Myocyte (in vitro differentiated cells): ENCODE results near the gene AMER3. TPM values are rescaled to one million over a fixed set of nuclear protein-coding genes. Genes with fewer than 3 reads are reported as not detected.

Experiments
- DNase-seq: peaks from one replicate; pipeline ENCODE4 v3.0.0-alpha.2; 2012; ENCODE audit warnings: low read depth
- total RNA-seq: library from RNA; depleted of rRNA; stranded (reverse); fragments of >200 nt; gene quantifications from 2 replicates; pipeline ENCODE4 v1.2.3, GENCODE V29; 2014

AMER3 gene
- total RNA-seq, 1 donor from 2014 or later = not detected

DNA sequence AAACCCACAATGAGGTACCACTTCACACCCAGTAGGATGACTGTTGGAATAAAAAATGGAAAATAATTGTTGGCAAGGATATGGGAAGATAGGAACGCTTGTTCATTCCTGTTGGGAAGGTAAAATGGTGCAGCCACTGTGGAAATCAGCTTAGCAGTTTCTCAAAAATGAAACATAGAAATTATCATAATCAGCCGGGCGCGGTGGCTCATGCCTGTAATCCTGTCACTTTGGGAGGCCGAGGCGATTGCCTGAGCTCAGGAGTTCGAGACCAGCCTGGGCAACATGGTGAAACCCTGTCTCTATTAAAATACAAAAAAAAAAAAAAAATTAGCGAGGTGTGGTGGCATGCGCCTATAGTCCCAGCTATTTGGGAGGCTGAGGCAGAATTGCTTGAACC is 23.4 kb downstream of the AMER3 start:
- DNase-seq = no peak

- no peak for DNase-seq
Observed at GRCh38 chr2:130785466-130786055, 30.2 kb downstream of the AMER3 start.

DNA sequence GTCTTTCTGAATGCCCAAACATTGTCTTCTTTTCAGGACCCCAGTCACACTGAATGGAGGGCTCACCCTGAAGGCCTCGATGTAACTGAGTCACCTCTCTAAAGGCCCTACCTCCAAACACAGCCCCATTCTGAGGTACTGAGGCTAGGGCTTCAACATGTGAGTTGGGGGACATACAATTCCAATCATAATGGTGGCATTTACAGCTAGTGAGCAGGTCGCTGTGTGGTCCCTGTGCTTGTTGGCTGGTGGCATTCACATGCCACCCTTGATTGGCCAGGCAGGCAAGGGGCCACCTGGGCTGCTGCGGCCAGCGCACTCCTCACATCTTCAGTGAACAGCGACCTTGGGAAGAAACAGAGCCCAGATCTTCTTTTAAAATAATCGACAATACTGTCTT is 30.7 kb downstream of the AMER3 start:
- DNase-seq = no peak

- no peak for DNase-seq
Observed at GRCh38 chr2:130787841-130788240, 32.5 kb downstream of the AMER3 start.

- DNase-seq = no peak
Observed at GRCh38 chr2:130790312-130790711, 35.0 kb downstream of the AMER3 start.

DNA sequence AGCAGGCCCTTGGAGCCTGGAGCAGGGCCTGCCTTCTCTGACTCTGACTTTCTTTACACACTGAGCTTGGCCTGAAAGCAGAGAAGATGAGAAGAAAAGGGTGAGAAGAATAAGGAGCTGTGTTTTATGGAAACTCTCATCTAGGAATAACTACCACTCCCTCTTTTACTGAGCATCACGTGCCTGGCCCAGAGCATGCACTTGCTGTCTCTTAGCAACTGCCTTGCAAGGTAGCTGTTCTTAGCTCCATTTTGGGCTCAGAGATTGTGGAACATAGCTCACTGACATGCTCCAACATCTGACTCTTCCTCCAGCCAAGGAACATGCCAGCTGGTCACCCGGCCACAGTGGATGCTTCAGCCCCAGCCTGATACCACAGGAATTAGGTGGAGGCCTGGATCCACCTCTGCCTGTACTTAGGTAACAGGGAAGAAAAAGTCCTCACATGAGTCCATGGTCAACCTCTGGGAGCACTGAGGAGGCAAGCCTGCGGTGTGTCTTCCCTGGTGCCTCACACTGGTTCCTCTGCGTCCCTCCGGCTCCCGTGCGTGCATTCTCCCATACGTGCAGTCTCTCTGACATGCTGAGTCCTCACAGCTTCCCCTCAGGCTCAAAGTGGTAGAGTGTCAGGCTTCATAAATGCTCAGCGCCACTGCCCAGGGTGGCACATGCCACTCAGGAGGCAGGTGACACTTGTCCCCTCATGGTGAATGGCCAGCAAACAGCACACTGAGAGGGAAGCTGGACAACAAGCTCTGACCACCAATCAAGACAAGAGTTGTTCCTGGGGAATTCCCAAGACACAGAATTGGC is 35.7 kb downstream of the AMER3 start:
- DNase-seq = no peak

DNA sequence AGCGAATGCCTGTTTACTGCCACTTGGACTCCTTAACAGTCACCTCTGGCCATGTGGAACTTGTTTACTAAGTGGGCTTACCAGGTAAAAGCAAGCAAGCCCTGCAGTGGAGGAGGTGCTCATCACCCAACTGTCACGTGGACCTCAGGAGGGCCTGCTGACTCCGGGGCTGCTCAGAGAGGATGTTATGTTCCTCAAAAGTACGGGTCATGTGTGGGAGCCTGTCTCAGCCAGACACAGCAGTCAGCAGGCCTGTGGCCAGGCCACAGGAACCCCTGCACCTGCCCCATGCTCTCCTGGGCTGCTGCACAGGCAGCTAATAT is 36.2 kb downstream of the AMER3 start:
- DNase-seq = no peak

DNA sequence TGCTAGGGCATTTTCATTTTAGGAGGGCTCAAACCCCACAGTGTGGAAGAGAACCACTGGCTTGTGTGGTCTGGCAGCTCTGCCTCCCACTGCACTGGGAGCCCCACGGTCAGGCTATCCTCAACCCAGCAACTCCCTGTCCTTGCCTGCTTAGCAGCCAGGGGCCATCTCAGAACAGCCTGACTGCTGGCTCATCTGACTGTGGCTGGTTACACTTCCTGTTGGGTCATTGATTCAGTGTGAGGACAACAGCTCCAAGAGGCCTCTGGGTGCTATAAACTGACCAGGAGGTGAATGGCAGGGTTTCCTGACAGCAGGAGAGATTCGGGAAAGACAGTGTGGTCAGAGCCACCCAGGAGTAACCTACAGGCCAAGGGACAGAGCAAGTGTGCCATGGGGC is 40.1 kb downstream of the AMER3 start:
- DNase-seq = no peak

DNA sequence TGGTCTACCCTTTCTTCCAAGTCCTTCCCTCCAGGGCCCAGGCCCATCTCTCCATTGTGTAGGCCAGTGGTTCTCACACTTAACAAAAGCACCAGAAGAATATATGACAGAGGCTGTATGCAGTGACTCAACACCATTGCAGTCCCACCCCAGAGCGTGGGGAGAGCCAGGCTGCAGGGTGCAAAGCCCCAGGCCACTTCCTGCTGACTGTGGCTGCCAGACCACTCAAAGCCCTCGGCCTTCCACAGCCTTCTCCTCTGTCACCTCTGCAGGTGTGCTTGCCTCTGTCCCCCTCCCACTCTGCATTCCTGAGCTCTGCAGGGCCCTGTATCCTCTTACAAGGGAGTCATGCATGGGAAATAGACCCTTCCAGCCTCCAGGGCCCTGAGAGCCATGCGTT is 41.0 kb downstream of the AMER3 start:
- DNase-seq = no peak

DNA sequence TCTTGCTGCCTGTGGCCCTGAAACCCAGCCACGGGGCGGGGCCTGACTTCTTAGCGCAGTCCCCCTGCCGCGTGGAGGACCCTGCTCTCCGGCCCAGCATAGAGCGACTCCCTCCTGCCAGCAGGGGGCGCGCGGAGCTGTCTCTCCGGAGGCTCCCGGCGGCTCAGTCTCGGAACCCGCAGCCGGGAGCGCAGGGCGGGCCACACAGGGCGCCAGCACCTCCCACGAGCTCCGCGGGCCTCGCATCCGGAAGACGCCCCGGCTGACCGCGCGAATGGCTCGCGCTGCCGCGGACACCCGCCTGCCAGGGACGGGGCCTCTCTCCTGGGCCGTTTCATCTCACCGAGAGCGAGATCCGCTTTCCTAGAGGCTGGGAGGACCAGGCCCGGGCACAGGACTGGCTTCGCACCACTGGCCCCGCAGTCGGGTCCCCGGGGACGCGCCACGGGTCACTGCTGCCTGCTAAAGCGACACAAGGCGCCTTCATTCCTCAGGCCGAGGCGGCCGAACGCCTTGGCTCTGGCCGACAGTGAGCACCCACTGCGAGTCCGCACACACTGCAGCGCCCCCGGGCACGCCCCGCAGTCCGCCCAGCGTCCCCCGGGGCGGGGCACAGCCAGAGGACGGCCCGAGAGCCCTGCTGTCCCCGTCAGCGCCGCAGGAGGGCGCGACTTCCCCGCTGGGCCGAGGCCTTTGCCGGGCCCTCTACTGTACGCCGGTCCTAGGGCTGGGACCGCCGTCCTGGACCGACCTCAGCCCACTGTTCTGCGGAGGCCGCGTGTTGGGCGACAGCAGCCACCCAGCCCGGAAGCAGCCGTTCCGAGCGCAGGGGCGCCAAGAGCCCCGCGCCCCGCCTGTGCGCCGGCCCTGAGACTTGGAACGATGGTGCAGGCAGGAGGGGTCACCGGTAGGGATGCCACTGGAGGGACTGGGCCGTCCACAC is 42.4 kb downstream of the AMER3 start:
- peak; percentile 77 for DNase-seq

DNA sequence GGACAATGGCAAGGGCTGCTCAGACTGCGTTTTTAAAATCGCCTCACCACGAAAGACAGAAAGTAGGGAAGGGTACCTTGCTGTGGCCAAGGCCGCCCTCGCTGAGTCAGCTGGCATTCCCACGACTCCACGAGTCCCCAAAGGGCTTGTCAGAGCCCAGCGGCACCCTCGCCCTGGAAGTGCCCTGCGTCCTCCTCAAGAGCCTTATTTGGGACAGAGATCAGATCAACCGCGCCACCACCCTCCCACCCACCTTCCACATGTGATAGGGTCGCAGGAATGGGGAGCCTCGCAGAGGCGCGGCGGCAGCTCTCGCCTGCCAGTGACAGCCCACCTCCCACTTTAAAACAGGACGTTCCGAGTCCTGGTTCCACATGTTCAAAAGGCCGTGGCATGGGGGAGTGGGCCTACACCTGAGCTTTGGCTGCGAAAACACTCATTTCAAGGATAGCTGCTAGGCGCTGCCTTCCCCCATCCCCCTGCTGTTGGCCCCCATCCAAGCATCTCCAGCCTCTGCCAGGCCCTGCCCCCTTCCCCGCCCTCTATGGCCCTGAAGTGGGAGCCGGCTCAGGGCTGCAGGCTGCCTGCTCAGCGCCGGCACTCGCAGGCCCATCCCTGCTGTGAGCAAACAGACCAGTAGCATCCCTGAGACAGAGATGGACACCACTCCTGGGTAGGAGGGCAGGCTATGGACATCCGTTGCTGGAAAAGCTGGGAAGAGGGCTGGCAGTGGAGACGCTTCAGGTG is 43.3 kb downstream of the AMER3 start:
- no peak for DNase-seq

- DNase-seq = no peak
Observed at GRCh38 chr2:130799295-130799694, 44.0 kb downstream of the AMER3 start.

GRCh38 chr2:130805613-130806012 is 50.3 kb downstream of the AMER3 start:
- no peak for DNase-seq

DNA sequence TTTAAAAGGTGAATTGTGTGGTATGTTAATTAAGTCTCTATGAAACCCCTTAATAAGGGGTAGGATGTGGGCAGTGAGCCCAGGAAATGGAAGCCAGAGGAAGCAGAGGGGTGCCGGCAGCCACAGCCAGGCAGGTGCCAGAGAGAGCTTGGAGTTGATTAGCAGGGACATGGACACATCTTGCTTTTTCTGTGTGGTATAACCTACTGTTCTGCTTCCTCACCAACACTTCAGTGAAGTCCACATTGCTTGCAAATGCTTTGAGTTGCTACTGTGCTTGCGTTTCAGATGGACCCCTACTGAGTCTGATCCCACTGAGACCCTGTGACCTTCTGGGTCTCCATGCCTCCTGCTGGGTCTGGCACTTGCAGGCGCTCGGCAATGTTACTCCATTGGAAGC is 51.0 kb downstream of the AMER3 start:
- no peak for DNase-seq

GRCh38 chr2:130807659-130808385 is 52.5 kb downstream of the AMER3 start:
- no peak for DNase-seq

GRCh38 chr2:130808482-130809268 is 53.3 kb downstream of the AMER3 start:
- no peak for DNase-seq

DNA sequence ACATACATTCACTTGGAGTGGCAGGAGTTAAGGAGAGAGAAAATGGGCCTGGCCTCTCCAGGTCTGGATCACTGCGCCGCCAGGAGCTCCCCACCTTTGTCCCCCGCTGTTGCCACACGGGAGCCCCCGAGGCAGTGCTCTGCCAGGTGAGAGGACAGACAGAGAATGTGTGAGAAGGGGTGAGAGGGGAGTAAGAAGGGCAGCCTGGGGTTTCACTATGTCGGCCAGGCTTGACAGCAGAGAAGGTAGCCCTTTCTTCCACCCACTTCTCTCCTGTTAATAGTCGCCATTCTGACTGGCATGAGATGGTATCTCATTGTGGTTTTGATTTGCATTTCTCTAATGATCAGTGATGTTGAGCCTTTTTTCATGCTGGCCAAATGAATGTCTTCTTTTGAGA is 55.1 kb downstream of the AMER3 start:
- DNase-seq = no peak

GRCh38 chr2:130813722-130814121 is 58.4 kb downstream of the AMER3 start:
- no peak for DNase-seq

DNA sequence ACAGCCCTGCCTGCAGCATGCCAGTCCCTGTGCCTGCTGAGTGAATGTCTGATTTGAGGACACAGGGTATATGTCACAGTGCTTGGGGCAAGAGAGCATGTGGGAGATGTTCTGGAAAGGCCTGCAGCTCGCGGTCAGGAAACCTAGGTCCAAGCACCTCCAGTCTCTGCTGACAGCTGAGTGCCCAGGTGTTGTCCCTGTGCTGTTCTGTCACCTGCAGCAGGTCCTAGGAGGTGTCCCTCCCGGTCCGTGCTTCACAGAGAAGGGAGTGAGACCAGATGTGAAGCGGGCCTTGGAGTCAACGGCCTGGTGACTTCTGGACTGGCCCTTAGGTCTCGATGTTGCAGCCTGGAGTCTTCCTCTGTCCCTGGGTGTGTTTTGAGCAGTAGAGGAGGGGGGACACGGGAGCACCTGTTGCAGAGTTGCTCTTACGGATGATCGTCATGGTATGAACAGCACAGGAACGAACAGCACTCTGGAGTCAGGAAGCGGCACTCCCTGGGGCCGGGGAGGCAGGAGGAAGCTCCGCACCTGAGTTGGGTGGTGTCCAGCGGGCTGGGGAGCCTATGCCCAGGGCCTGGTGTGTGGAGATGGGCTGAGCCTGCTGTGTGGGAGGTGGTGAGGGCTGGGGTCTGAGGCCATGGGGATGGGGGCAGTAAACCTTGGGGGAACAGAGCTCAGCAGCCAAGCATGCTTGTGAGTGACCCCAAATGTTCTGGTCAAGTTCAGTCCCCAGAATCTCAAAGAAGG is 59.8 kb downstream of the AMER3 start:
- no peak for DNase-seq
